HG03469 (cell line): ENCODE measurements around the gene VPS35L.
"Not testable (repeated sequence)": the region's sequence is repeated elsewhere in the genome, so short reads cannot be mapped to it uniquely, and the experiment has no call there.

ENCODE experiments used
- ATAC-seq: cut with Tn5 transposase; IDR thresholded peaks from one replicate; pipeline ENCODE4 v1.9.1; 2021; ENCODE audit warnings: mild to moderate bottlenecking, moderate library complexity, moderate number of reproducible peaks; ENCODE audit not compliant: unreplicated experiment

VPS35L gene

DNA sequence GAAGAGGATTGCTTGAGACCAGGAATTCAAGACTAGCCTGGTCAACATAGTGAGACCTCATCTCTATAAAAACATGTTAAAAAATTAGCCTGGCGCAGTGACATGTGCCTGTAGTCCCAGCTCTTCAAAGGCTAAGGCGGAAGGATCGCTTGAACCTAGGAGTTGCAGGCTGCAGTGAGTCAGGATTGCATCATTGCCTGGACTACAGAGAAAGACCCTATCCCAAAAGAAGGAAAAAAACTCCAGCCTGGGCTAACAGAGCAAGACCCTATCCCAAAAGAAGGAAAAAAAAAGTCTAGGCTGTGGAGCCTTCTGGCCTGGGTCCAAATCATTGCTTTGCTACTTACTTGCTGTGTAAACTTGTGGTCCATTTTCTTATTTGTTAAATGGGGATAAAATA is 26.8 kb upstream of the VPS35L start:
- no peak for ATAC-seq

GRCh38 chr16:19532601-19533000 is 22.9 kb upstream of the VPS35L start:
- ATAC-seq: no peak

DNA sequence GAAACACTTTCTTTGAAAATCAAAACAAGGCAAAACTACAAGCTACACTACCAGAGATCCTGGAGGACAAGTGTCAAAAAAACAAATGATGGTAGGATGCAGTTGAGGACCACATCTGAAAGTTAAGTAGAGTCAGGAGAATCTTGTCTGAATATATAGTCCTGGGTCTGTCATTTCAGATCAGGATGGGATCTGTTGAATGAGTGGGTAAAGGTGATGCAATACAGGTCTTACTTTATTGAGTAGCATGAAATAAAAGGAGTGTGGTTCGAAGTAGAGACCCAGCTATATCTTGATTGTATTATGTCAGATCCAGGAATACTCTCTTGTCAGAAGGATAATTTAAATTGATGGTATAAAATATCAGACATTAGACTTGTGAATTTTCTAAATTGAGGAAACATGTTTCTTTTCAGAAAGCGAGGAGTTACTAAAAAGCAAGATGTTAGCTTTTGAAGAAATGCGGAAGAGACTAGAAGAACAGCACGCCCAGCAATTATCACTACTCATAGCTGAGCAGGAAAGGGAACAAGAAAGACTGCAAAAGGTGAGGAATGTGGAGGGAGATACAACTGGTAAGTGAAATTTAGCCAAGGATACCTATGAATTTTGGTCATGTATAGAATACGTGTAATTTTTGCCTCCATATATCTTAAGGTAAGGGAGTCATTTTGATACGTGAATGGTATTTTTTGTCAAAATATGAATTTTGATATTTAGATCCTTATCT is 15.1 kb upstream of the VPS35L start:
- ATAC-seq: no peak

DNA sequence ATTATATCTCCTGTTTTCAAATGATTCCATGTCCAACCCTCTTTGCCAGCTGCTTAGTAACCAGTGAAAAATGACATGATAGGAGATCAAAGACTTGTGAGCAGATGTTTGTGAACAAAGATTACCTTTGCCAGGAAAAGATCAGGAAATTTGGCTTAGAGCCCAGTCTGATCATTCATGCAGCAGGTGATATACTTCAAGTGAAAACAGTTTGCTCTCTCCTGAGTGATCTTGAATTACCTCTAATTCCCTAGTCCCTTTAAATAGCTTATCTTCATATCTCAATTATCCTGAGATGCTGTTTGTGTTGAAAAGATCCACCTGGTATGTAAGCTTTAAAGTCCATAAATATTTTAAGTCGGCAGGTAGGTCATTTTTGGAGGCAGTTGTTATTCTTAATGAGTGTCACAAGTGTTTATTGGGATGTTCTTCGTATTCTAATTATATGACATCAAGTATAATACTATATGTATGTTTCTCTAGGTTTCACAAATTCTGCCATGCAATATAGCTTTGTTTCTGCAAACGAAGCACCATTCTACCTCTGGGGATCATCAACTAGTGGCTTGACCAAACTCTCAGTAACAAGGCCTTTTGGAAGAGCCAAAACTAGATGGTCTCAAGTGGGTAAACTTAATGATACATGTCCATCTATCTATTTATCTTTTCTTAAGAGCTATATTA is 13.2 kb upstream of the VPS35L start:
- ATAC-seq: no peak

GRCh38 chr16:19543278-19543996 is 12.1 kb upstream of the VPS35L start:
- ATAC-seq: not testable (repeated sequence)

GRCh38 chr16:19548144-19548543 is 7.4 kb upstream of the VPS35L start:
- no peak for ATAC-seq

DNA sequence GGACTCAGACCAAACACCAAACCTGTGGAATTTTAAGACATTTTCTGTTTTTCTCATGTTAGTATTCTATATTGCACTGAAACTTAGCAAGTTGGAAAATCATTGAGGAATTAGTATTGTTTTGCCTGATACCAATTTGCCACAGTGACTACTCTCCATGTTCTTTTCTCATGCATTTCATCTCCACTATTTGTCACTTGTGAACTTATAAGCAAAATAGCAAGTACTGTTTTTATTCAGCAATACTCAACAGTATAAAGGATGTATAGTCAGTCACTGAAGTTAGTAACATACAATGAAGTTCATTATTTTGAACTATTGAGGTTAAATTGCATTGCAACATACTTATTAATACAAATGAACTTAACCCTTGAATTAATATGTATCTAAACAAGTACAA is 5.8 kb upstream of the VPS35L start:
- ATAC-seq: no peak

- no peak for ATAC-seq
These were observed 652 bp downstream of the VPS35L start for GRCh38 chr16:19555938-19556771.

GRCh38 chr16:19559242-19559910 is 3.9 kb downstream of the VPS35L start:
- ATAC-seq: no peak

- no peak for ATAC-seq
These were observed 4.6 kb downstream of the VPS35L start for GRCh38 chr16:19560078-19560477.

GRCh38 chr16:19563377-19563776 is 7.9 kb downstream of the VPS35L start:
- no peak for ATAC-seq

DNA sequence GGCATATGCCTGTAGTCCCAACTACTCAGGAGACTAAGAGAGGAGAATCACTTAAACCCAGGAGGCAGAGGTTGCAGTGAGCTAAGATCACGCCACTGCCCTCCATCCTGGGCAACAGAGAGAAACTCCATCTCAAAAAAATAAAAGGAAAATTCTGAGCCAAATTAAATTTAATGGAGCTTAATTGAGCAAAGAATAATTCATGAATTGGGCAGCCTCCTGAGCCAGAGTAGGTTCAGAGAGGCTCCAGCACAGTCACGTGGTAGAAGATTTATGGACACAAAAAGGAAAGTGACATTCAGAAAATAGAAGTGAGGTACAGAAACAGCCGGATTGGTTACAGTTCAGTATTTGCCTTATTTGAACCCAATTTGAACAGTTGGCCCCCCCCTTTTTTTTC is 10.9 kb downstream of the VPS35L start:
- no peak for ATAC-seq

DNA sequence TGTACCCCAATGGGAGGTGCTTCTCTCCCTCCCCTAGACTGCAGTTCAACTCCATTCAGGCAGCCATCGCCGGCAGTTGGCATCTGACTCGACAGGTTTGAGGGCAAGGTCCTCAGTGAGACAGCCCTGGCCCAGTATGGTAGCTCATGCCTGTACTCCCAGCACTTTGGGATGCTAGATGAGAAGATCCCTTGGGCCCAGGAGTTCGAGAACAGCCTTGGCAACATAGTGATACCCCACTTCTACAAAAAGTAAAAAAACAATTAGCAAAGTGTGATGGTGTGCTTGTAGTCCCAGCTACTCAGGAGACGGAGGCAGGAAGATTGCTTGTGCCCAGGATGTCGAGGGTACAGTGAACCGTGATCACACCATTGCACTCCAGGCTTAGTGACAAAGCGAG is 12.1 kb downstream of the VPS35L start:
- no peak for ATAC-seq

DNA sequence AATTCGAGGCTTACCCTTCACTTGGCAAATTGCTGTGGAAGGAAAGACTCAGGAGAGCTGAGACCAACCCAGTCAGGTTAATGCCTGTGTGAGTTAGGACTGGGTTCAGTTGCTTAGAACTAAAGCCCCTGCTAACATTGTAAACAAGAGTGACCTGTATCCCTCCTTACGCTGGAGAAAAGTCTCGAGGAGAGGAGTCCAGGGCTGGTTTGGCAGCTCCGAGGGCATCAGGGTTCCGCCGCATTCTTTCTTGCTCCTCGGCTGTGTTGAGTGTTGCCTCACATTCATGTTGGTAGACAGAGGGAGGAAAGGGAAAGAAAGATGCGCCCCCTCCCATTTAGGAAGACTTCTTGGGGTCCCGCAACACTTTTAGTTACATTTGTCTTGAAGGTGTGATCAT is 18.5 kb downstream of the VPS35L start:
- ATAC-seq: no peak

- no peak for ATAC-seq
These were observed 19.1 kb downstream of the VPS35L start for GRCh38 chr16:19574615-19575014.

- no peak for ATAC-seq
These were observed 23.0 kb downstream of the VPS35L start for GRCh38 chr16:19578378-19578971.

- ATAC-seq: no peak
These were observed 26.7 kb downstream of the VPS35L start for GRCh38 chr16:19582050-19582831.

DNA sequence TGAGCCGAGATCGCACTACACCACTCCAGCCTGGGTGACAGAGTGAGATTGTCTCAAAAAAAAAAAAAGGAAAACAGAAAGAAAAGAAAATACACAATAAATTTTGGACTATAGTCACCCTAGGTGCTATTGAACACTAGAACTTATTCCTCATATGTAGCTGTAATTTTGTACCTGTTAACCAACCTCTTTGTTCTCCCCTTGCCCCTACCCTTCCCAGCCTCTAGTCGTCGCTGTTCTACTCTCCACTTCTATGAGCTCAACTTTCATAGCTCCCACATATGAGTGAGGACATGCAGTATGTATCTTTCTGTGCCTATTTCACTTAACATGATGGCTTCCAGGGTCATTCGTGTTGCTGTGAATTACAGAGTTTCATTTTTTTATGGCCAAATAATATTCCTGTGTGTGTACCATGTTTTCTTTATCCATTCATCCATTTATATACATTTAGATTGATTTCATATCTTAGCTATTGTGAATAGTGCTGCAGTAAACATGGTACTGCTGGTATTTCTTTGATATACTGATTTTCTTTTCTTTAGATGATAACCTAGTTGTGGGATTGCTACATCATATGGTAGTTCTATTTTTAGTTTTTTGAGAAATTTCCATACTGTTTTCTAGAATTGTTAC is 28.3 kb downstream of the VPS35L start:
- ATAC-seq: no peak

DNA sequence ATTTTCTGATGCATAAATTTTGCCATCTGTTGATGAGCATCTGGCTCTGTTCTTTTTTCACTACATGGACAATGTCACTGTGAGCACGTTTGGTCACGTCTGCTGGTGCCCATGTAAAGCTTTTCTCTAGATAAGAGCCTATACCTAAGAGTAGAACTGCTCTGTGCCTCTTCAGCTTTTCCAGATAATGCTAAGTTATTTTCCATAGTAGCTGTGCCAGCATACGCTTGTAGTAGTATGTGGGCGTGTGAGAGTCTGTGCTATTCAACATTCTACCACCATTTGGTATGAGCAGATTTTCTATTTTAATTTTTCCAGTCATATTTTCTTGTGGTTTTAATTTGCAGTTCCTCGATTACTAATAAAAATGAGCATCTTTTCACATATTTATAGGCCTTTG is 33.2 kb downstream of the VPS35L start:
- ATAC-seq: no peak
